ENCODE results near the gene VAV2. TPM values are rescaled to one million over a fixed set of nuclear protein-coding genes. Genes with fewer than 3 reads are reported as not detected.

VAV2 gene
- total and polyA plus RNA-seq, 2 of the 4 experiments (the other 2 are of a cell fraction): 10.8 to 13.4 TPM

GRCh38 chr9:133809335-133809734, 182.8 kb downstream of the VAV2 start:
- CTCF ChIA-PET: no interaction called here

More at GRCh38 chr9:133809335-133809734, 182.8 kb downstream of the VAV2 start:
- Histone ChIP-seq H2BK5ac (ENCODE audit: low read depth, low read length, poor library complexity, severe bottlenecking) (no peak overlapping the region), H3K23ac (ENCODE audit: low read depth, low read length) (no peak overlapping the region), H2BK120ac (ENCODE audit: low read depth, low read length) (no peak overlapping the region), H3K9ac (ENCODE audit: low read depth, low read length) (no peak overlapping the region), H3K56ac (ENCODE audit: extremely low read depth, insufficient read depth, low read length) (no peak overlapping the region), H3K36me3 (ENCODE audit: control insufficient read depth, insufficient read depth, low read length) (peaks cover 30% of the 10 kb centered on the region), H3K4me3 (ENCODE audit: insufficient read depth, low read depth, low read length) (no peak overlapping the region), H4K20me1 (ENCODE audit: insufficient read depth, low read length) (no peaks in the 10 kb centered on the region; the same call in 1 of the 2 replicates), H3K4me1 (ENCODE audit: control insufficient read depth, insufficient read depth, low read length) (no peaks in the 10 kb centered on the region), H3K9me1 (ENCODE audit: insufficient read depth, low read length) (no peaks in the 10 kb centered on the region), H3K4me2 (ENCODE audit: low read depth, low read length) (no peak overlapping the region), H3K27ac (ENCODE audit: insufficient read depth, low read length) (no peak overlapping the region), H4K91ac (ENCODE audit: insufficient read depth, low read depth, low read length) (no peak overlapping the region), H3K4ac (ENCODE audit: low read depth, low read length) (no peak overlapping the region), H2AFZ (replicated peaks; ENCODE audit: low read length, poor library complexity) (peak overlapping the region; percentile 11), H2BK15ac (ENCODE audit: low read depth, low read length) (no peak overlapping the region), H4K5ac (ENCODE audit: low read depth, low read length) (no peak overlapping the region), H3K18ac (ENCODE audit: low read depth, low read length) (no peak overlapping the region), H2AK9ac (replicated peaks; ENCODE audit: low read depth, low read length, poor library complexity) (no peak overlapping the region), H3K79me1 (ENCODE audit: low read depth in 1 of 2, low read length in 2 of 2) (peaks cover 0 to 13% of the 10 kb centered on the region in 2 experiments; a peak in 1 of 4 replicates), H2AK5ac (ENCODE audit: low read depth, low read length) (no peak overlapping the region), H3K27me3 (ENCODE audit: control insufficient read depth, insufficient read depth, low read length) (no peaks in the 10 kb centered on the region), H4K8ac (ENCODE audit: low read depth in 2 of 2, low read length in 2 of 2) (no peak overlapping the region), H3K9me3 (ENCODE audit: control insufficient read depth, insufficient read depth, low read length) (no peaks in the 10 kb centered on the region), H3K14ac (replicated peaks; ENCODE audit: low read depth, low read length) (no peak overlapping the region), H2BK20ac (ENCODE audit: low read depth, low read length) (no peak overlapping the region)
- TF ChIP-seq CEBPB (IDR thresholded peaks at IDR 0.05; ENCODE audit: low read depth, low read length): no peak
- no peak for TF ChIP-seq CTCF (conservative IDR thresholded peaks at IDR 0.05; ENCODE audit: low read depth, low read length)
- no peak for TF ChIP-seq FOS (IDR thresholded peaks at IDR 0.05; ENCODE audit: low read depth, low read length)
- no peak for TF ChIP-seq NFE2L2 (IDR thresholded peaks at IDR 0.05; ENCODE audit: low read depth, low read length)
- no peak for TF ChIP-seq RCOR1 (IDR thresholded peaks at IDR 0.05; ENCODE audit: insufficient replicate concordance, low read length)
- TF ChIP-seq, protein P1, sequence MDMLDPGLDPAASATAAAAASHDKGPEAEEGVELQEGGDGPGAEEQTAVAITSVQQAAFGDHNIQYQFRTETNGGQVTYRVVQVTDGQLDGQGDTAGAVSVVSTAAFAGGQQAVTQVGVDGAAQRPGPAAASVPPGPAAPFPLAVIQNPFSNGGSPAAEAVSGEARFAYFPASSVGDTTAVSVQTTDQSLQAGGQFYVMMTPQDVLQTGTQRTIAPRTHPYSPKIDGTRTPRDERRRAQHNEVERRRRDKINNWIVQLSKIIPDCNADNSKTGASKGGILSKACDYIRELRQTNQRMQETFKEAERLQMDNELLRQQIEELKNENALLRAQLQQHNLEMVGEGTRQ (IDR thresholded peaks at IDR 0.05; ENCODE audit: low read depth, low read length): no peak
- no peak for TF ChIP-seq RFX5 (IDR thresholded peaks at IDR 0.05; ENCODE audit: low read depth, low read length)
- no peak for TF ChIP-seq BHLHE40 (IDR thresholded peaks at IDR 0.05; ENCODE audit: low read depth, low read length)
- no peak for TF ChIP-seq POLR2A (IDR thresholded peaks at IDR 0.05; ENCODE audit: low read depth, low read length)
- TF ChIP-seq, protein P2, sequence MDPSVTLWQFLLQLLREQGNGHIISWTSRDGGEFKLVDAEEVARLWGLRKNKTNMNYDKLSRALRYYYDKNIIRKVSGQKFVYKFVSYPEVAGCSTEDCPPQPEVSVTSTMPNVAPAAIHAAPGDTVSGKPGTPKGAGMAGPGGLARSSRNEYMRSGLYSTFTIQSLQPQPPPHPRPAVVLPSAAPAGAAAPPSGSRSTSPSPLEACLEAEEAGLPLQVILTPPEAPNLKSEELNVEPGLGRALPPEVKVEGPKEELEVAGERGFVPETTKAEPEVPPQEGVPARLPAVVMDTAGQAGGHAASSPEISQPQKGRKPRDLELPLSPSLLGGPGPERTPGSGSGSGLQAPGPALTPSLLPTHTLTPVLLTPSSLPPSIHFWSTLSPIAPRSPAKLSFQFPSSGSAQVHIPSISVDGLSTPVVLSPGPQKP (IDR thresholded peaks at IDR 0.05; ENCODE audit: borderline replicate concordance, low read depth, low read length): no peak
- TF ChIP-seq MAFK (IDR thresholded peaks at IDR 0.05; ENCODE audit: low read depth, low read length): no peak
- TF ChIP-seq MXI1 (IDR thresholded peaks at IDR 0.05; ENCODE audit: borderline replicate concordance, low read depth, low read length): no peak
- TF ChIP-seq CHD1 (IDR thresholded peaks at IDR 0.05; ENCODE audit: low read depth, low read length): no peak
- TF ChIP-seq SMC3 (IDR thresholded peaks at IDR 0.05; ENCODE audit: low read depth, low read length): no peak
- TF ChIP-seq MAZ (IDR thresholded peaks at IDR 0.05; ENCODE audit: borderline replicate concordance, low read depth, low read length): no peak
- TF ChIP-seq RAD21 (IDR thresholded peaks at IDR 0.05; ENCODE audit: low read length): no peak
- in situ Hi-C loops (cut with MboI; ENCODE audit: low sequenced_read_pairs): loop anchor here (25.0 kb wide), 1 partner anchor 603 kb away; no protein-coding TSS in a partner anchor
- POLR2A ChIA-PET (ENCODE audit: unreplicated experiment): no interaction called here
- WGBS, 2 experiments (ENCODE audit: extremely low coverage in 2 of 2, insufficient read length in 1 of 2): 83% methylated on average over 2 of the region's 7 CpGs; no CpG with 5 or more reads in 1 of the 2 experiments
- intact Hi-C loops (cut with micrococcal nuclease): no loop called here
- DNase-seq: no peak
- dilution Hi-C loops (cut with HindIII; ENCODE audit: low sequenced_read_pairs, unreplicated experiment): no loop called here
- no peak for ATAC-seq (ENCODE audit: low read depth)
- BruUV-seq (replicated peaks): no TSS peak
